ENCODE results near the gene MN1. TPM values are rescaled to one million over a fixed set of nuclear protein-coding genes. Genes with fewer than 3 reads are reported as not detected.
A peak's percentile ranks its signal among the peaks of the same experiment; 100 is the strongest.

MN1 gene
- total RNA-seq, 4 donors from 2014 or later = 2.0 to 9.7 (median 8.2) TPM

DNA sequence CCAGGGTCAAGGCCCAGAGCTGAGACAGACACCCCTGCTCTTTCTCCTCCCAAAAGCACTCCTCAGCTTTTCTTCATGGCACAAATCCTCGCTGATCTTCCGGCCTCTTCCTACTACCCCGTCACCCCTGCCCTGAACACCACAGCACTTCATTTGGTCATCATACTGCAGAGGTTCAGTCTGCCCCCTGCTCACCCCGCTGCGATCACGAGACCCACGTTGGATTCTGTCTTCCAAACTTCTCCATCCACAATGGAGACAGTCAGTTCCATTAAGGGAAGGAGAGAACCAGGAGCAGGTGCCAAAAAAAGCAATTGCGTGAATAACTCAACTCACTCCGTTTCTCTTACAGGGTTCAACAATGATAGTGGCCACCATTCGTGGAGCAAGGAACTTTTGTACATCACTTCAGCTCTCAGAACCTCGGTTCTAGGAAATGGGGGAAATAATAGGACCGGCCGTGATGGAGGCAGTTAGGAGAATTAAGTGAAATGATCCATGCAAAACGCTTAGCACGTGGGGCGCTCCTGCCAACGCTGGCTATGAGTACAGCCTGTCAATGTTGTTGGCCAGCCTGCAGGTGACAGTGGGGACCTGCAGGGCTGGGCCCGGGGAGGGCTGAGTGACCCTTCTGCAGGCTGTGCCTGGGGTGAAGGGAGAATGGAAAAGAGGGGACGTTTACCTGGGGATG, 45.9 kb downstream of the MN1 start:
- H3K4me1 ChIP-seq = peaks cover 0 to 19% of the 10 kb centered on the region in 2 donors
- DNase-seq = no peak

GRCh38 chr22:27754888-27755480, 46.6 kb downstream of the MN1 start:
- no peaks in the 10 kb centered on the region for H3K9me3 ChIP-seq
- peaks cover 0 to 19% of the 10 kb centered on the region in 2 donors for H3K4me1 ChIP-seq
- H3K27me3 ChIP-seq = no peaks in the 10 kb centered on the region
- intact Hi-C loops (cut with DNase I; ENCODE audit: low total_unique reads) = no loop called here
- no peak for TF ChIP-seq CTCF (IDR thresholded peaks at IDR 0.05)
- DNase-seq = no peak
- H3K4me3 ChIP-seq = no peak overlapping the region
- peak overlapping the region in 1 of 2 donors; percentile 24 for H3K27ac ChIP-seq
- no peaks in the 10 kb centered on the region for H3K36me3 ChIP-seq

More for the DNA sequence above, 45.9 kb downstream of the MN1 start:
- no peaks in the 10 kb centered on the region for H3K27me3 ChIP-seq
- TF ChIP-seq CTCF (IDR thresholded peaks at IDR 0.05) (no peak), POLR2A (IDR thresholded peaks at IDR 0.05) (no peak)
- intact Hi-C loops (cut with DNase I; ENCODE audit: low total_unique reads) = no loop called here
- no peaks in the 10 kb centered on the region for H3K9me3 ChIP-seq
- H3K4me3 ChIP-seq = no peak overlapping the region
- no peak overlapping the region for H3K27ac ChIP-seq
- no peaks in the 10 kb centered on the region for H3K36me3 ChIP-seq

- DNase-seq = peak in 1 of 2 donors; percentile 57
- TF ChIP-seq CTCF (IDR thresholded peaks at IDR 0.05) = no peak
- no peak for TF ChIP-seq POLR2A (IDR thresholded peaks at IDR 0.05)
- H3K4me1 ChIP-seq = peaks cover 0 to 23% of the 10 kb centered on the region in 2 donors
- H3K36me3 ChIP-seq = no peaks in the 10 kb centered on the region
- peak overlapping the region in 1 of 2 donors; percentile 24 for H3K27ac ChIP-seq
- intact Hi-C loops (cut with DNase I; ENCODE audit: low total_unique reads) = no loop called here
- no peaks in the 10 kb centered on the region for H3K27me3 ChIP-seq
- no peak overlapping the region for H3K4me3 ChIP-seq
- no peaks in the 10 kb centered on the region for H3K9me3 ChIP-seq
Measured at GRCh38 chr22:27754247-27754887, 47.2 kb downstream of the MN1 start.

DNA sequence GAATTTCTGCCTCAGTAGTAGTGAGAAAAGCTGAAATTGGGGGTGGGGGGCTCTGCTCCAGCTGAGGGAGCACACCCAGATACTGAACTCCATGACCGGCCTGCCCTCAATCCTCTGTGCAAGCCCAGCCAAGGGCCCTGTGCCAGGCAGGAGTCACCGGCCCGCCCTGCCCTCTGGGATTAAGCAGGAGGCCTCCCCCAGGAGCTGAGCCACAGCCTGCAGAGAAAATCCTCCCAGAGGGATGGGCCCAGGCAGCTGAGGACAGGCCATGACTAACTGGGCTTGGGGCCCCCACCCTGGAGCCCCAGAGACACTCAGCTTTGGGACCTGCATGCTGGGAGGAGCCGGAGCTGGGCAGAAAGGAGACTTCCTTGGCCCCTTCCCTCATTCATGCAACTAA, 48.8 kb downstream of the MN1 start:
- H3K27ac ChIP-seq = no peak overlapping the region
- DNase-seq = peak in 1 of 2 donors; percentile 47

More for the DNA sequence above, 48.8 kb downstream of the MN1 start:
- Histone ChIP-seq H3K36me3 (no peaks in the 10 kb centered on the region), H3K27me3 (no peaks in the 10 kb centered on the region), H3K9me3 (no peaks in the 10 kb centered on the region), H3K4me3 (no peak overlapping the region), H3K4me1 (peaks cover 0 to 23% of the 10 kb centered on the region in 2 donors)
- TF ChIP-seq CTCF (IDR thresholded peaks at IDR 0.05) (no peak), POLR2A (IDR thresholded peaks at IDR 0.05) (no peak)
- intact Hi-C loops (cut with DNase I; ENCODE audit: low total_unique reads) = no loop called here

Data from uterus (tissue), 4 donors.